Caco-2 (cell line): ENCODE data around the gene KLHL41. TPM values are rescaled to one million over a fixed set of nuclear protein-coding genes. Genes with fewer than 3 reads are reported as not detected.
"Not testable (repeated sequence)": the region's sequence is repeated elsewhere in the genome, so short reads cannot be mapped to it uniquely, and the experiment has no call there.

Experiments used
- BruUV-seq: library from RNA; stranded (reverse); fragments of 400-500 nt; replicated peaks from 2 replicates; lab custom pipeline; 2021; lab: Mats Ljungman, UMichigan
- CTCF ChIA-PET: fragments of 300-600 bp; sonication (Branson Sonifier 250); formaldehyde crosslinking; loops from one replicate; lab custom pipeline; 2022; ENCODE audit warnings: antibody characterized with exemption; lab: Charles Lee
- POLR2A ChIA-PET: fragments of 300-600 bp; sonication (Branson Sonifier 250); formaldehyde crosslinking; loops from one replicate; lab custom pipeline; 2022; ENCODE audit warnings: antibody characterized with exemption; lab: Charles Lee
- DNase-seq, 2 experiments: peaks; one replicate each; pipeline versions ENCODE4 v3.0.0 to v3.0.0-alpha.2; 2020 to 2022
- H3K27me3 ChIP-seq: replicated peaks from 2 replicates; pipeline ENCODE4 v1.6.0; 2011; ENCODE audit warnings: low read length; ENCODE audit not compliant: control insufficient read depth, insufficient read depth
- H3K36me3 ChIP-seq: 2 replicates; pipeline ENCODE4 v1.5.1; 2011; ENCODE audit warnings: low read length; ENCODE audit not compliant: control insufficient read depth, insufficient read depth
- H3K4me1 ChIP-seq: fragments of 250-450 bp; sonication (Bioruptor Pico); 2 replicates; pipeline ENCODE4 v1.5.1; 2020; ENCODE audit warnings: mild to moderate bottlenecking
- H3K4me3 ChIP-seq: 2 replicates; pipeline ENCODE4 v1.5.1; 2011; ENCODE audit warnings: low read depth, mild to moderate bottlenecking, control low read depth, low read length
- H3K9me3 ChIP-seq: fragments of 250-450 bp; sonication (Bioruptor Pico); 2 replicates; pipeline ENCODE4 v1.5.1; 2020; ENCODE audit warnings: mild to moderate bottlenecking, moderate library complexity
- H3K27ac Mint-ChIP-seq: one replicate; pipeline ENCODE4 v1.8.0; 2022; ENCODE audit warnings: mixed read lengths; ENCODE audit not compliant: unreplicated experiment
- H3K27me3 Mint-ChIP-seq: one replicate; pipeline ENCODE4 v1.8.0; 2022; ENCODE audit warnings: mixed read lengths; ENCODE audit not compliant: insufficient read depth, unreplicated experiment
- H3K36me3 Mint-ChIP-seq: one replicate; pipeline ENCODE4 v1.8.0; 2022; ENCODE audit warnings: mild to moderate bottlenecking, mixed read lengths; ENCODE audit not compliant: insufficient read depth, unreplicated experiment
- H3K4me1 Mint-ChIP-seq: one replicate; pipeline ENCODE4 v1.8.0; 2022; ENCODE audit warnings: low read depth, mixed read lengths; ENCODE audit not compliant: unreplicated experiment
- H3K4me3 Mint-ChIP-seq: one replicate; pipeline ENCODE4 v1.8.0; 2022; ENCODE audit warnings: mild to moderate bottlenecking, moderate library complexity, mixed read lengths; ENCODE audit not compliant: unreplicated experiment
- H3K9me3 Mint-ChIP-seq: one replicate; pipeline ENCODE4 v1.8.0; 2022; ENCODE audit warnings: mixed read lengths; ENCODE audit not compliant: unreplicated experiment
- intact Hi-C: fragments of 100-400 bp; cut with micrococcal nuclease; formaldehyde crosslinking; loops from one replicate; pipeline ENCODE4 v1.10.0; 2022; ENCODE audit not compliant: unreplicated experiment
- total RNA-seq: library from RNA; stranded (reverse); gene quantifications from 2 replicates; pipeline ENCODE4 v1.2.3, GENCODE V29; 2022
- TF ChIP-seq, protein P1 (sequence below), 2 experiments: fragments of 200-600 bp in 1 of 2; IDR thresholded peaks; 1 replicate in 1 of 2; 2 replicates in 1 of 2; pipeline versions ENCODE4 v1.5.1 to v1.8.0; 2011 to 2022; ENCODE audit warnings: antibody characterized with exemption in 1 of 2, control low read depth in 1 of 2, inconsistent platforms in 1 of 2, low read depth in 1 of 2, low read length in 1 of 2, mild to moderate bottlenecking in 1 of 2, moderate library complexity in 1 of 2; ENCODE audit not compliant: insufficient read depth in 1 of 2, severe bottlenecking in 1 of 2, unreplicated experiment in 1 of 2

The KLHL41 gene
- total RNA-seq, 1 experiment from 2014 or later: not detected

DNA sequence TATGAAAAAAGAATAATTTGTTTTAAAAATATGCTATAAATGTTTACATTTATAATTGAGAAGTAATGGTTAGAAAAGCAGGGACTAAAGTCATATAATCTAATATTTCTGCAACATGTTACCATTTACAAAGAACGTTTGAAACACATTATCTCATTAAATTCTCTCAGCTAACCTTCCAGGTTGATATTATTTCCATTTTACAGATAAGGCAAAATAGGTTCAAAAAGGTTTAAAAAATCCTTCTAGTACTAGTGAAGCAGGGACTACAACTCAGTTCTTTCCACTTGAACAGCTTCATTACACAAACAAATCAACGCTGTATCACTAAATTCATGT is 63.3 kb downstream of the KLHL41 start:
- H3K36me3 ChIP-seq: no peaks in the 10 kb centered on the region
- TF ChIP-seq, protein P1, sequence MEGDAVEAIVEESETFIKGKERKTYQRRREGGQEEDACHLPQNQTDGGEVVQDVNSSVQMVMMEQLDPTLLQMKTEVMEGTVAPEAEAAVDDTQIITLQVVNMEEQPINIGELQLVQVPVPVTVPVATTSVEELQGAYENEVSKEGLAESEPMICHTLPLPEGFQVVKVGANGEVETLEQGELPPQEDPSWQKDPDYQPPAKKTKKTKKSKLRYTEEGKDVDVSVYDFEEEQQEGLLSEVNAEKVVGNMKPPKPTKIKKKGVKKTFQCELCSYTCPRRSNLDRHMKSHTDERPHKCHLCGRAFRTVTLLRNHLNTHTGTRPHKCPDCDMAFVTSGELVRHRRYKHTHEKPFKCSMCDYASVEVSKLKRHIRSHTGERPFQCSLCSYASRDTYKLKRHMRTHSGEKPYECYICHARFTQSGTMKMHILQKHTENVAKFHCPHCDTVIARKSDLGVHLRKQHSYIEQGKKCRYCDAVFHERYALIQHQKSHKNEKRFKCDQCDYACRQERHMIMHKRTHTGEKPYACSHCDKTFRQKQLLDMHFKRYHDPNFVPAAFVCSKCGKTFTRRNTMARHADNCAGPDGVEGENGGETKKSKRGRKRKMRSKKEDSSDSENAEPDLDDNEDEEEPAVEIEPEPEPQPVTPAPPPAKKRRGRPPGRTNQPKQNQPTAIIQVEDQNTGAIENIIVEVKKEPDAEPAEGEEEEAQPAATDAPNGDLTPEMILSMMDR (IDR thresholded peaks at IDR 0.05; ENCODE audit: insufficient read depth in 1 of 2, low read depth in 1 of 2, low read length in 1 of 2, severe bottlenecking in 1 of 2, unreplicated experiment in 1 of 2): no peak
- peak overlapping the region; percentile 98 for H3K4me3 Mint-ChIP-seq
- no peaks in the 10 kb centered on the region for H3K27me3 ChIP-seq
- H3K4me1 Mint-ChIP-seq: no peaks in the 10 kb centered on the region
- H3K4me3 ChIP-seq: peak overlapping the region; percentile 56
- peaks cover 4% of the 10 kb centered on the region; the same call in 1 of the 2 replicates for H3K4me1 ChIP-seq
- no peak for DNase-seq
- H3K27ac Mint-ChIP-seq: peak overlapping the region; percentile 93
- no peaks in the 10 kb centered on the region for H3K27me3 Mint-ChIP-seq
- ChIA-PET CTCF (no interaction called here), POLR2A (interaction anchor here (0.5 to 2.2 kb wide), 2 partner anchors 12 to 1358 kb away, joined by 5 to 7 read pairs; partner anchors contain the start of gene PPIG)
- no TSS peak for BruUV-seq
- H3K9me3 Mint-ChIP-seq: no peaks in the 10 kb centered on the region
- intact Hi-C loops: loop anchor here (1.0 kb wide), 1 partner anchor 12 kb away; the partner anchor contains the start of gene PPIG
- H3K36me3 Mint-ChIP-seq: peaks cover 6% of the 10 kb centered on the region
- H3K9me3 ChIP-seq: no peaks in the 10 kb centered on the region

DNA sequence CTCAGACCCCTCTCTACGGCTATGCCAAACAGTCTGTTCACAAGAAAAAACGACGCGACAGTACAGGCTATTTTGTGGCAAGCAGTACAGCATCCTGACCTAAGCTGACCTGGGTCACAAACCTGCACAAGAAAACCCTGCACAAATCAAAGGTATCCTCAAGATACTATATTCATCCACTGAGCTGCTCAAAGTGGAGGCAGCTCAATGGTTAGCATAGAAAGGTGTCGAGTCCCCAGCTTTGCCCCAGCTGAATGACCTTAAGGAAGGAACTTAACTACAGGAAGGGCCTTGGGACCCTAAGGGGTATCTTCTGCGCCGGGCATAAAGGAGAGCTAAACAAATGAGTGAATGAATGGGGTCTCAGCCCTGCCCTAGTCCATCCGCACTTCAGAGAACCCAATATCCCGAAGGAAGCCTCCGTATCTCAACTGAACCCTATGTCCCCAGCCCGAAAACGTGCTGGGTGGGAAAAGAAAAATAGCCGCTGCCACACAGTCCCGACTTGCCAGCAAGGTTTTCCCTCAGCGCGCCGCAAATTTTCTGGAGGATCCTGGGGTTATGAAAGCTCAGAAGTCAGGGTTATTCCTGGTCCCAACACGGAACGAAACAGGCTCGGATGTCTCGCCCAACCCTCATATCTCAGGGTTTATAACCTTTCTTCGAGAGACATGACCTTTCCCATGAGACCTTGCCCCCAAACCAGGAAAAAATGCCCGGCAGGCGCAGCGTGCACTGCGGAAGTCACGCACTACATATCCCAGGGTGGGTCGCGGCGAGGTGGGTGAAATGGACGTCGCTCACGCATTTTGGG is 63.9 kb downstream of the KLHL41 start, which contains the start of gene FASTKD1:
Gene FASTKD1, minus strand, starts transcription at position 706 of the 814 bp plus-strand sequence. CDS start 1,836 bp downstream, outside the sequence.
- no peaks in the 10 kb centered on the region for H3K9me3 ChIP-seq
- POLR2A ChIA-PET: interaction anchor here (0.5 to 2.2 kb wide), 4 partner anchors 10 to 1357 kb away, joined by 3 to 7 read pairs (median 4); partner anchors contain the start of genes BBS5 and PPIG
- H3K4me3 Mint-ChIP-seq: peak within 1 kb of the TSS; percentile 98
- TF ChIP-seq, protein P1 (IDR thresholded peaks at IDR 0.05; ENCODE audit: insufficient read depth in 1 of 2, low read depth in 1 of 2, low read length in 1 of 2, severe bottlenecking in 1 of 2, unreplicated experiment in 1 of 2): no peak
- peak; percentile 93 to 96 for DNase-seq
- peak within 1 kb of the TSS; percentile 56 for H3K4me3 ChIP-seq
- peak within 1 kb of the TSS; percentile 93 for H3K27ac Mint-ChIP-seq
- no peaks in the 10 kb centered on the region for H3K27me3 Mint-ChIP-seq
- H3K36me3 Mint-ChIP-seq: peaks cover 6% of the 10 kb centered on the region
- peaks cover 4% of the 10 kb centered on the region; the same call in 1 of the 2 replicates for H3K4me1 ChIP-seq
- no peaks in the 10 kb centered on the region for H3K4me1 Mint-ChIP-seq
- no peaks in the 10 kb centered on the region for H3K27me3 ChIP-seq
- BruUV-seq: TSS peak; percentile 62
- CTCF ChIA-PET: no interaction called here
- H3K36me3 ChIP-seq: no peaks in the 10 kb centered on the region
- intact Hi-C loops: loop anchor here (1.0 kb wide), 1 partner anchor 11 kb away; the partner anchor contains the start of gene PPIG
- no peaks in the 10 kb centered on the region for H3K9me3 Mint-ChIP-seq

DNA sequence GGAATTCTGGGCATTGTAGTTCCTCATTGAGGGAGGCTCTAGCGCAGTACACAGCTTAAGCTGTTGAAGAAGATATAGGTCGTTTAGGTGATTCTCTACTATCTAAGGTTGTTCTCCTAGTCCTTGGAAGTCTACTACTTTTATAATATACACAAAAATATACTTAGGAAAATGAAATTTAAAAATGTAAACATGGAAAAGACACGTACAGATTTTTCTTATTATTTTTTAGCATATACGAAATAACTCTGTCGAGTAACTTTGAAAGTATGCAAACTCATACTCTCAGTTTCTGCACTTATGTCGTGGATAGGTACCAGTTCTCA is 64.4 kb downstream of the KLHL41 start:
- Mint-ChIP-seq H3K4me1 (no peaks in the 10 kb centered on the region), H3K27me3 (no peaks in the 10 kb centered on the region), H3K27ac (peak overlapping the region; percentile 93), H3K36me3 (peaks cover 6% of the 10 kb centered on the region), H3K9me3 (no peaks in the 10 kb centered on the region), H3K4me3 (peak overlapping the region; percentile 98)
- Histone ChIP-seq H3K36me3 (no peaks in the 10 kb centered on the region), H3K27me3 (no peaks in the 10 kb centered on the region), H3K4me3 (no peak overlapping the region), H3K4me1 (peaks cover 4% of the 10 kb centered on the region; the same call in 1 of the 2 replicates), H3K9me3 (no peaks in the 10 kb centered on the region)
- no peak for DNase-seq
- intact Hi-C loops: loop anchor here (1.0 kb wide), 1 partner anchor 10 kb away; the partner anchor contains the start of gene PPIG
- TF ChIP-seq, protein P1 (IDR thresholded peaks at IDR 0.05; ENCODE audit: insufficient read depth in 1 of 2, low read depth in 1 of 2, low read length in 1 of 2, severe bottlenecking in 1 of 2, unreplicated experiment in 1 of 2): no peak
- ChIA-PET POLR2A (interaction anchor here (1.0 to 2.2 kb wide), 3 partner anchors 10 to 95 kb away, joined by 3 to 7 read pairs (median 3); partner anchors contain the start of genes BBS5 and PPIG), CTCF (no interaction called here)
- no TSS peak for BruUV-seq

DNA sequence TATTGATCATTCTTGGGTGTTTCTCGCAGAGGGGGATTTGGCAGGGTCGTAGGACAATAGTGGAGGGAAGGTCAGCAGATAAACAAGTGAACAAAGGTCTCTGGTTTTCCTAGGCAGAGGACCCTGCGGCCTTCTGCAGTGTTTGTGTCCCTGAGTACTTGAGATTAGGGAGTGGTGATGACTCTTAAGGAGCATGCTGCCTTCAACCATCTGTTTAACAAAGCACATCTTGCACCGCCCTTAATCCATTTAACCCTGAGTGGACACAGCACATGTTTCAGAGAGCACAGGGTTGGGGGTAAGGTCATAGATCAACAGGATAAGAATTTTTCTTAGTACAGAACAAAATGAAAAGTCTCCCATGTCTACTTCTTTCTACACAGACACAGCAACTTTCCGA is 65.0 kb downstream of the KLHL41 start:
- H3K4me1 Mint-ChIP-seq, BruUV-seq, H3K27me3 Mint-ChIP-seq, intact Hi-C loops, H3K27me3 ChIP-seq, H3K27ac Mint-ChIP-seq, CTCF ChIA-PET, H3K9me3 ChIP-seq, H3K4me1 ChIP-seq, H3K36me3 Mint-ChIP-seq, H3K9me3 Mint-ChIP-seq, H3K36me3 ChIP-seq, POLR2A ChIA-PET, H3K4me3 Mint-ChIP-seq, H3K4me3 ChIP-seq, DNase-seq: not testable (repeated sequence)
